ENCODE data around the gene PCCA.

DNA sequence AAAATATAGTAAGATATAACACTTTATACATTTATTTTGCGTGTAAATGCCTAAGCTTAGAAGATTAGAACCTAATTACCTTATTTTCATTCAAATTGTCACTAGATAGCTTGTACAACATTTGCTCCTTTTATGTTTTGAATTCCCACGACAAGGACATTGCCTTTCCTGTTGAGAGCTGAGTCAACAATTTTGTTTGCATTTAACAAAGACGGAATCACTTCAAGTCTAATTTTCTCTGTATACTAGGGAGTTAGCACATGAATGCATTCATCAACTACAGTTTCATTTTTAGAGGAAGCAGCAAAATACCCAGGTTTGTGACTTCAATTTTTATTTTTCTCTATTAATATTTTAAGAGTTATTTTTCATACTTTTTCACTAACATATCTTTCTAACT is 48.7 kb upstream of the PCCA start:
- TF ChIP-seq, protein P1, sequence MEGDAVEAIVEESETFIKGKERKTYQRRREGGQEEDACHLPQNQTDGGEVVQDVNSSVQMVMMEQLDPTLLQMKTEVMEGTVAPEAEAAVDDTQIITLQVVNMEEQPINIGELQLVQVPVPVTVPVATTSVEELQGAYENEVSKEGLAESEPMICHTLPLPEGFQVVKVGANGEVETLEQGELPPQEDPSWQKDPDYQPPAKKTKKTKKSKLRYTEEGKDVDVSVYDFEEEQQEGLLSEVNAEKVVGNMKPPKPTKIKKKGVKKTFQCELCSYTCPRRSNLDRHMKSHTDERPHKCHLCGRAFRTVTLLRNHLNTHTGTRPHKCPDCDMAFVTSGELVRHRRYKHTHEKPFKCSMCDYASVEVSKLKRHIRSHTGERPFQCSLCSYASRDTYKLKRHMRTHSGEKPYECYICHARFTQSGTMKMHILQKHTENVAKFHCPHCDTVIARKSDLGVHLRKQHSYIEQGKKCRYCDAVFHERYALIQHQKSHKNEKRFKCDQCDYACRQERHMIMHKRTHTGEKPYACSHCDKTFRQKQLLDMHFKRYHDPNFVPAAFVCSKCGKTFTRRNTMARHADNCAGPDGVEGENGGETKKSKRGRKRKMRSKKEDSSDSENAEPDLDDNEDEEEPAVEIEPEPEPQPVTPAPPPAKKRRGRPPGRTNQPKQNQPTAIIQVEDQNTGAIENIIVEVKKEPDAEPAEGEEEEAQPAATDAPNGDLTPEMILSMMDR (IDR thresholded peaks at IDR 0.05), result no peak
- no peak for TF ChIP-seq EP300 (IDR thresholded peaks at IDR 0.05)
